GM12878 (cell line): Measurements from ENCODE around the gene STAG2. TPM values are rescaled to one million over a fixed set of nuclear protein-coding genes. Genes with fewer than 3 reads are reported as not detected.

Experiments
- ATAC-seq: fragments of 200-7000 bp; cut with Tn5 transposase; 3 replicates; pipeline ENCODE4 v1.9.1; 2020; ENCODE audit warnings: mild to moderate bottlenecking, moderate library complexity
- BruUV-seq: library from RNA; stranded (reverse); fragments of 400-500 nt; replicated peaks from 2 replicates; lab custom pipeline; 2021; lab: Mats Ljungman, UMichigan
- CTCF ChIA-PET: fragments of 300-600 bp; sonication (Branson Sonifier 250); formaldehyde crosslinking; extraction: SDS; loops from one replicate; lab custom pipeline; 2021; ENCODE audit warnings: inconsistent platforms; lab: Yijun Ruan, JAX
- POLR2A ChIA-PET: fragments of 350-600 bp; formaldehyde crosslinking; extraction: SDS; loops from one replicate; lab custom pipeline; 2021; ENCODE audit warnings: inconsistent platforms; lab: Charles Lee
- RAD21 ChIA-PET: fragments of 300-600 bp; sonication (Branson Sonifier 250); formaldehyde crosslinking; loops from one replicate; lab custom pipeline; 2023; ENCODE audit warnings: antibody characterized with exemption; ENCODE audit not compliant: unreplicated experiment; lab: Charles Lee
- SMC1A ChIA-PET: fragments of 300-600 bp; sonication (Branson Sonifier 250); formaldehyde crosslinking; loops from one replicate; lab custom pipeline; 2023; ENCODE audit not compliant: unreplicated experiment, uncharacterized antibody; lab: Charles Lee
- DNase-seq: peaks from one replicate; pipeline ENCODE4 v3.0.0-alpha.2; 2011; ENCODE audit warnings: low read depth, low spot score
- FAIRE-seq: peaks from 3 replicates; lab custom pipeline; 2011; peaks lifted over from hg19 to GRCh38; lab: Jason Lieb, UNC
- H2AFZ ChIP-seq: 2 replicates; pipeline ENCODE4 v1.6.0; 2011; ENCODE audit warnings: low read depth, low read length, control low read depth; ENCODE audit not compliant: control insufficient read depth
- H3K27ac ChIP-seq: 2 replicates; pipeline ENCODE4 v1.5.1; 2011; ENCODE audit warnings: control low read depth; ENCODE audit not compliant: control insufficient read depth, insufficient read depth
- H3K27me3 ChIP-seq, 2 experiments: replicated peaks in 1 of 2; 2 replicates each; pipeline versions ENCODE4 v1.6.0 to v1.6.1; 2011; ENCODE audit warnings: low read length in 1 of 2; ENCODE audit not compliant: control insufficient read depth in 2 of 2, insufficient read depth in 2 of 2
- H3K36me3 ChIP-seq, 2 experiments: 2 replicates each; pipeline ENCODE4 v1.5.1; 2011; ENCODE audit warnings: low read length in 1 of 2; ENCODE audit not compliant: control insufficient read depth in 2 of 2, insufficient read depth in 2 of 2
- H3K4me1 ChIP-seq: 2 replicates; pipeline ENCODE4 v1.6.1; 2011; ENCODE audit warnings: mild to moderate bottlenecking, low read length, moderate library complexity, mixed read lengths; ENCODE audit not compliant: control insufficient read depth, insufficient read depth
- H3K4me2 ChIP-seq: 2 replicates; pipeline ENCODE4 v1.6.0; 2011; ENCODE audit warnings: control low read depth; ENCODE audit not compliant: control insufficient read depth, insufficient read depth
- H3K4me3 ChIP-seq: fragments of 200-600 bp; sonication (generic); 2 replicates; pipeline ENCODE4 v1.5.1; 2016
- H3K79me2 ChIP-seq: 2 replicates; pipeline ENCODE4 v1.6.0; 2011; ENCODE audit warnings: low read length; ENCODE audit not compliant: control insufficient read depth, insufficient read depth
- H3K9ac ChIP-seq: 2 replicates; pipeline ENCODE4 v1.8.0; 2011; ENCODE audit warnings: low read length, control low read depth, mixed read lengths; ENCODE audit not compliant: control insufficient read depth, insufficient read depth
- H3K9me3 ChIP-seq: replicated peaks from 3 replicates; pipeline ENCODE4 v1.5.1; 2011; ENCODE audit warnings: mild to moderate bottlenecking, low read length; ENCODE audit not compliant: control insufficient read depth, insufficient read depth
- H4K20me1 ChIP-seq: 2 replicates; pipeline ENCODE4 v1.6.0; 2011; ENCODE audit not compliant: control insufficient read depth, insufficient read depth
- EGR1 ChIP-seq, 2 experiments: IDR thresholded peaks; 1 replicate in 1 of 2; 2 replicates in 1 of 2; pipeline ENCODE4 v1.6.1; 2011 to 2012; ENCODE audit warnings: low read depth in 2 of 2, low read length in 2 of 2, borderline replicate concordance in 1 of 2, mild to moderate bottlenecking in 1 of 2, moderate library complexity in 1 of 2
- IKZF2 ChIP-seq, 2 experiments: fragments of 450-650 bp; IDR thresholded peaks; 2 replicates each; pipeline ENCODE4 v1.6.1; 2017; ENCODE audit warnings: mild to moderate bottlenecking in 2 of 2, moderate library complexity in 2 of 2
- KDM1A ChIP-seq: fragments of 200-600 bp; sonication (generic); IDR thresholded peaks from 2 replicates; pipeline ENCODE4 v1.6.1; 2016; ENCODE audit warnings: borderline replicate concordance
- NR2F1 ChIP-seq: fragments of 450-650 bp; conservative IDR thresholded peaks from 2 replicates; pipeline ENCODE4 v1.6.1; 2017; ENCODE audit warnings: mild to moderate bottlenecking
- POLR2AphosphoS5 ChIP-seq: IDR thresholded peaks from 2 replicates; pipeline ENCODE4 v1.6.1; 2011; ENCODE audit warnings: mild to moderate bottlenecking, low read length, inconsistent platforms
- SIN3A ChIP-seq: IDR thresholded peaks from 2 replicates; pipeline ENCODE4 v1.6.1; 2012; ENCODE audit warnings: low read depth, low read length, improper control_type of control experiment
- SREBF1 ChIP-seq: IDR thresholded peaks from 2 replicates; pipeline ENCODE4 v1.6.1; 2012; ENCODE audit warnings: mild to moderate bottlenecking, low read length
- ZNF384 ChIP-seq: IDR thresholded peaks from 2 replicates; pipeline ENCODE4 v1.6.1; 2012; ENCODE audit warnings: low read depth, mild to moderate bottlenecking, low read length, improper control_type of control experiment, borderline replicate concordance
- ZSCAN29 ChIP-seq: fragments of 450-650 bp; IDR thresholded peaks from 2 replicates; pipeline ENCODE4 v1.6.1; 2017; ENCODE audit warnings: mild to moderate bottlenecking, moderate library complexity
- WGBS: methylation state at CpG from one replicate; pipeline ENCODE4 v1.1.6; 2016; ENCODE audit warnings: low lambda C conversion rate; ENCODE audit not compliant: insufficient replicate concordance, insufficient coverage; ENCODE audit errors: missing lambda C conversion rate; 5-methylcytosine and 5-hydroxymethylcytosine counted together
- in situ Hi-C: fragments of 300-500 bp; cut with MboI; formaldehyde crosslinking; loops from 9 replicates; pipeline ENCODE4 v1.14.3; 2018; ENCODE audit warnings: mixed read lengths
- intact Hi-C: fragments of 100-400 bp; cut with micrococcal nuclease; formaldehyde crosslinking; loops from one replicate; pipeline ENCODE4 v1.14.2; 2022; ENCODE audit not compliant: unreplicated experiment
- polyA plus RNA-seq, 11 experiments: library from polyadenylated mRNA; depleted of rRNA in 4 of 11; unstranded in 6 of 11; stranded (reverse) in 5 of 11; fragments of >200 nt; fragmentation: Nextera tagmentation in 4 of 11; fragmentation: Illumina TruSeq in 1 of 11; extraction: Ambion mirVana in 4 of 11; extraction: Trizol in 1 of 11; gene quantifications; 1 replicate in 1 of 11; 2 replicates in 10 of 11; pipeline versions ENCODE4 v1.2.1 to v1.2.3, GENCODE V29; 2011 to 2016; ENCODE audit warnings: inconsistent platforms in 2 of 11, missing spikeins in 2 of 11, low read depth in 1 of 11
- total RNA-seq, 4 experiments: library from RNA; depleted of rRNA in 3 of 4; stranded (reverse); fragments of >200 nt in 3 of 4; fragmentation: Illumina TruSeq in 1 of 4; extraction: Trizol in 1 of 4; gene quantifications; 2 replicates each; pipeline versions ENCODE4 v1.2.1 to v1.2.3, GENCODE V29; 2013 to 2021
- TF ChIP-seq, protein P1 (sequence below): fragments of 450-650 bp; IDR thresholded peaks from 2 replicates; pipeline ENCODE4 v1.6.1; 2016; ENCODE audit warnings: mild to moderate bottlenecking
- TF ChIP-seq, protein P2 (sequence below): fragments of 450-650 bp; formaldehyde crosslinking; IDR thresholded peaks from 2 replicates; pipeline ENCODE4 v1.4.0; 2022; ENCODE audit warnings: mild to moderate bottlenecking, moderate library complexity
- TF ChIP-seq, protein P3 (sequence below): IDR thresholded peaks from 2 replicates; pipeline ENCODE4 v1.6.1; 2011; ENCODE audit warnings: low read depth, low read length, improper control_type of control experiment, borderline replicate concordance

STAG2 gene
- total and polyA plus RNA-seq, 10 of the 15 experiments (the other 5 are each of a cell fraction or from before 2014, with no cell fraction given): 26.9 to 84.2 (median 46.7) TPM

DNA sequence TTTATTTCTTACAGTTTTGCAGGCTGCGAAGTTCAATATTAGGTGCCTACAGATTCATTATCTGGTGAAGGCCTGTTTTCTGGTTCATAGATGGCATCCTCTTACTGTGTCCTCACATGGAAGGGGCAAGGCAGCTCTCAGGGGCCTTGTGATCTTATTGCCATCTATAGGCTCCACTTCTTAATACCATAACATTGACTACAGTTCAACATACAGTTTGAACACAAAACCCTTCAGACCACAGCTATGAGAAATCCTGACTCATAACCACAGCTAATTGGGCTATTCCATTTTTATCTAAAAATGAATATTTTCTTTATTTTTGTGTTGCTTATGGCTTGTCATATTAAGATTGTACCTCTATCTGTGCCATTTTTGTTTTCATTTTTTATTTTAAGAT is 72.3 kb downstream of the STAG2 start:
- TF ChIP-seq, protein P1, sequence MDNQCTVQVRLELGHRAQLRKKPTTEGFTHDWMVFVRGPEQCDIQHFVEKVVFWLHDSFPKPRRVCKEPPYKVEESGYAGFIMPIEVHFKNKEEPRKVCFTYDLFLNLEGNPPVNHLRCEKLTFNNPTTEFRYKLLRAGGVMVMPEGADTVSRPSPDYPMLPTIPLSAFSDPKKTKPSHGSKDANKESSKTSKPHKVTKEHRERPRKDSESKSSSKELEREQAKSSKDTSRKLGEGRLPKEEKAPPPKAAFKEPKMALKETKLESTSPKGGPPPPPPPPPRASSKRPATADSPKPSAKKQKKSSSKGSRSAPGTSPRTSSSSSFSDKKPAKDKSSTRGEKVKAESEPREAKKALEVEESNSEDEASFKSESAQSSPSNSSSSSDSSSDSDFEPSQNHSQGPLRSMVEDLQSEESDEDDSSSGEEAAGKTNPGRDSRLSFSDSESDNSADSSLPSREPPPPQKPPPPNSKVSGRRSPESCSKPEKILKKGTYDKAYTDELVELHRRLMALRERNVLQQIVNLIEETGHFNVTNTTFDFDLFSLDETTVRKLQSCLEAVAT: no peak
- no peak for TF ChIP-seq IKZF2 (IDR thresholded peaks at IDR 0.05)
- peak; percentile 21; the same call in 1 of the 3 replicates for ATAC-seq
- ChIA-PET POLR2A (no interaction called here), CTCF (interaction anchor here (1.4 kb wide), 1 partner anchor 10 kb away, joined by 4 read pairs; no protein-coding TSS in a partner anchor), RAD21 (no interaction called here), SMC1A (interaction anchor here (1.1 to 2.5 kb wide), 4 partner anchors 12 to 201 kb away, joined by 3 to 9 read pairs (median 3); no protein-coding TSS in a partner anchor)
- DNase-seq: no peak
- H3K27me3 ChIP-seq: no peaks in the 10 kb centered on the region
- BruUV-seq: no TSS peak
- H3K9ac ChIP-seq: no peak overlapping the region
- H3K79me2 ChIP-seq: no peaks in the 10 kb centered on the region; the same call in 1 of the 2 replicates
- 70% methylated on average over 1 of the region's 1 CpG for WGBS
- no peak overlapping the region for H3K27ac ChIP-seq
- no peaks in the 10 kb centered on the region for H3K9me3 ChIP-seq
- intact Hi-C loops: no loop called here
- H3K4me1 ChIP-seq: no peaks in the 10 kb centered on the region
- H4K20me1 ChIP-seq: no peaks in the 10 kb centered on the region
- H3K36me3 ChIP-seq: no peaks in the 10 kb centered on the region; a peak in 1 of 4 replicates
- no peak overlapping the region for H3K4me2 ChIP-seq
- no peak for FAIRE-seq
- in situ Hi-C loops: no loop called here
- no peak overlapping the region for H3K4me3 ChIP-seq
- H2AFZ ChIP-seq: no peak overlapping the region

DNA sequence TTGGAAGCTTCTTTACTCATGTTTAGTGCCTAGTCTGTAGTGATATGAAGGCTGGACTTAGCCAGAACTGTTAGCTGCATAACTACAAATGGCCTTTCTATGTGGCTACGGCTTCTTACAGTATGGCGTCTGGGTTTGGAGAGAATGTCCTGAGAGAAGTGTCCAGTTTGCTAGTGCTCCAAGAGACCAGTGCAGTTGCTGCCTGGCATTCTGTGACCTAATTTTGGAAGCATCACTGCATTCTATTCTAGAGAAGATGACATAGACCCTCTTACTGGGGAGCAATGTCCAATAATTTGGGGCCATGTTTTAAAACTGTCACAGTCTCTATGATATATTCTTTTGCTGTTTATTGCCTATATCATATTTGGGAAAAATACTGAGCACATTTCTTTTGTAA is 74.2 kb downstream of the STAG2 start:
- Histone ChIP-seq H3K36me3 (no peaks in the 10 kb centered on the region; a peak in 1 of 4 replicates), H3K9me3 (no peaks in the 10 kb centered on the region)
- intact Hi-C loops: no loop called here
- no peak for TF ChIP-seq EGR1 (IDR thresholded peaks at IDR 0.05; ENCODE audit: borderline replicate concordance in 1 of 2, low read depth in 2 of 2, low read length in 2 of 2)
- TF ChIP-seq, protein P2, sequence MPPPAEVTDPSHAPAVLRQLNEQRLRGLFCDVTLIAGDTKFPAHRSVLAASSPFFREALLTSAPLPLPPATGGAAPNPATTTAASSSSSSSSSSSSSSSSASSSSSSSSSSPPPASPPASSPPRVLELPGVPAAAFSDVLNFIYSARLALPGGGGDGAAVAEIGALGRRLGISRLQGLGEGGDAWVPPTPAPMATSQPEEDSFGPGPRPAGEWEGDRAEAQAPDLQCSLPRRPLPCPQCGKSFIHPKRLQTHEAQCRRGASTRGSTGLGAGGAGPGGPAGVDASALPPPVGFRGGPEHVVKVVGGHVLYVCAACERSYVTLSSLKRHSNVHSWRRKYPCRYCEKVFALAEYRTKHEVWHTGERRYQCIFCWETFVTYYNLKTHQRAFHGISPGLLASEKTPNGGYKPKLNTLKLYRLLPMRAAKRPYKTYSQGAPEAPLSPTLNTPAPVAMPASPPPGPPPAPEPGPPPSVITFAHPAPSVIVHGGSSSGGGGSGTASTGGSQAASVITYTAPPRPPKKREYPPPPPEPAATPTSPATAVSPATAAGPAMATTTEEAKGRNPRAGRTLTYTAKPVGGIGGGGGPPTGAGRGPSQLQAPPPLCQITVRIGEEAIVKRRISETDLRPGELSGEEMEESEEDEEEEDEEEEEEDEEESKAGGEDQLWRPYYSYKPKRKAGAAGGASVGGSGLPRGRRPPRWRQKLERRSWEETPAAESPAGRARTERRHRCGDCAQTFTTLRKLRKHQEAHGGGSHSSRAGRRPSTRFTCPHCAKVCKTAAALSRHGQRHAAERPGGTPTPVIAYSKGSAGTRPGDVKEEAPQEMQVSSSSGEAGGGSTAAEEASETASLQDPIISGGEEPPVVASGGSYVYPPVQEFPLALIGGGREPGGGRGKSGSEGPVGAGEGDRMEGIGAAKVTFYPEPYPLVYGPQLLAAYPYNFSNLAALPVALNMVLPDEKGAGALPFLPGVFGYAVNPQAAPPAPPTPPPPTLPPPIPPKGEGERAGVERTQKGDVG (CRISPR knock-in tag): no peak
- TF ChIP-seq, protein P3, sequence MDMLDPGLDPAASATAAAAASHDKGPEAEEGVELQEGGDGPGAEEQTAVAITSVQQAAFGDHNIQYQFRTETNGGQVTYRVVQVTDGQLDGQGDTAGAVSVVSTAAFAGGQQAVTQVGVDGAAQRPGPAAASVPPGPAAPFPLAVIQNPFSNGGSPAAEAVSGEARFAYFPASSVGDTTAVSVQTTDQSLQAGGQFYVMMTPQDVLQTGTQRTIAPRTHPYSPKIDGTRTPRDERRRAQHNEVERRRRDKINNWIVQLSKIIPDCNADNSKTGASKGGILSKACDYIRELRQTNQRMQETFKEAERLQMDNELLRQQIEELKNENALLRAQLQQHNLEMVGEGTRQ: no peak
- no peak for TF ChIP-seq SREBF1
- no peak for TF ChIP-seq KDM1A
- no peak for TF ChIP-seq SIN3A
- TF ChIP-seq ZNF384: no peak
- TF ChIP-seq POLR2AphosphoS5: no peak
- TF ChIP-seq NR2F1: no peak
- TF ChIP-seq ZSCAN29: no peak
- TF ChIP-seq, all 136 proteins: peak for 0
- H3K27ac ChIP-seq: no peak overlapping the region
- WGBS: 51% methylated on average over 2 of the region's 2 CpGs
- POLR2A ChIA-PET: interaction anchor here (0.6 kb wide), 1 partner anchor 205 kb away, joined by 6 read pairs; no protein-coding TSS in a partner anchor
- SMC1A ChIA-PET: interaction anchor here (0.8 to 2.5 kb wide), 4 partner anchors 8 to 76 kb away, joined by 3 to 9 read pairs (median 4); no protein-coding TSS in a partner anchor
- H2AFZ ChIP-seq: no peak overlapping the region
- H3K4me1 ChIP-seq: no peaks in the 10 kb centered on the region
- no peak for ATAC-seq
- no peaks in the 10 kb centered on the region for H4K20me1 ChIP-seq
- no peak for FAIRE-seq
- CTCF ChIA-PET: interaction anchor here (1.2 kb wide), 2 partner anchors 25 to 202 kb away, joined by 3 read pairs; no protein-coding TSS in a partner anchor
- no peaks in the 10 kb centered on the region for H3K27me3 ChIP-seq
- no peak overlapping the region for H3K4me2 ChIP-seq
- in situ Hi-C loops: no loop called here
- no peaks in the 10 kb centered on the region; the same call in 1 of the 2 replicates for H3K79me2 ChIP-seq
- RAD21 ChIA-PET: no interaction called here
- DNase-seq: no peak
- H3K4me3 ChIP-seq: no peak overlapping the region
- no TSS peak for BruUV-seq
- no peak overlapping the region for H3K9ac ChIP-seq
